K562 (cell line): Measurements from ENCODE around the gene SNCA. TPM values are rescaled to one million over a fixed set of nuclear protein-coding genes. Genes with fewer than 3 reads are reported as not detected.

ENCODE experiments used
- ATAC-seq: fragments of 200-7000 bp; cut with Tn5 transposase; 3 replicates; pipeline ENCODE4 v1.9.1; 2020; ENCODE audit warnings: moderate library complexity
- BruUV-seq: library from RNA; stranded (reverse); fragments of 400-500 nt; replicated peaks from 2 replicates; lab custom pipeline; 2021; lab: Mats Ljungman, UMichigan
- CTCF ChIA-PET: fragments of 300-600 bp; formaldehyde crosslinking; extraction: SDS; loops from one replicate; lab custom pipeline; 2021; ENCODE audit warnings: low intra/inter-chr PET ratio; lab: Yijun Ruan, JAX
- POLR2A ChIA-PET: fragments of 300-600, 350-650 bp; sonication (Branson Sonifier 250); formaldehyde crosslinking; extraction: SDS; loops from one replicate; lab custom pipeline; 2021; ENCODE audit warnings: antibody characterized with exemption, inconsistent platforms; lab: Yijun Ruan, JAX
- DNase-seq, 4 experiments: peaks; one replicate each; pipeline versions ENCODE4 v3.0.0 to v3.0.0-alpha.2; 2011 to 2018; ENCODE audit warnings: low spot score in 3 of 4, mixed read lengths in 3 of 4; ENCODE audit errors: extremely low read depth in 1 of 4
- FAIRE-seq: peaks from 2 replicates; lab custom pipeline; 2011; peaks lifted over from hg19 to GRCh38; lab: Jason Lieb, UNC
- H2AFZ ChIP-seq: 2 replicates; pipeline ENCODE4 v1.6.0; 2011; ENCODE audit warnings: low read depth, low read length, control low read depth, inconsistent platforms
- H3K27ac ChIP-seq: fragments of 200-600 bp; 3 replicates; pipeline ENCODE4 v1.8.0; 2011; ENCODE audit warnings: low read depth, mild to moderate bottlenecking, control low read depth, inconsistent platforms, low read length, moderate library complexity, mixed read lengths; ENCODE audit errors: extremely low read depth
- H3K27me3 ChIP-seq, 2 experiments: fragments of 300-600 bp in 1 of 2; 2 replicates in 1 of 2; 3 replicates in 1 of 2; pipeline versions ENCODE4 v1.6.0 to v1.8.0; 2011; ENCODE audit warnings: inconsistent platforms in 2 of 2, low read length in 2 of 2, mild to moderate bottlenecking in 1 of 2, mixed read lengths in 1 of 2, moderate library complexity in 1 of 2; ENCODE audit not compliant: control insufficient read depth in 2 of 2, insufficient read depth in 2 of 2
- H3K36me3 ChIP-seq: fragments of 300-600 bp; 3 replicates; pipeline ENCODE4 v1.8.0; 2011; ENCODE audit warnings: mild to moderate bottlenecking, low read length, inconsistent platforms; ENCODE audit not compliant: control insufficient read depth, insufficient read depth
- H3K4me1 ChIP-seq, 2 experiments: fragments of 200-600 bp in 1 of 2; replicated peaks in 1 of 2; 2 replicates in 1 of 2; 3 replicates in 1 of 2; pipeline versions ENCODE4 v1.5.1 to v1.8.0; 2011; ENCODE audit warnings: inconsistent platforms in 2 of 2, low read length in 2 of 2, mild to moderate bottlenecking in 1 of 2, mixed read lengths in 1 of 2, moderate library complexity in 1 of 2; ENCODE audit not compliant: control insufficient read depth in 2 of 2, insufficient read depth in 2 of 2
- H3K4me2 ChIP-seq: 2 replicates; pipeline ENCODE4 v1.6.1; 2011; ENCODE audit warnings: low read length, control low read depth, inconsistent platforms, mixed read lengths; ENCODE audit not compliant: insufficient read depth
- H3K4me3 ChIP-seq: fragments of 200-600 bp; sonication (generic), shearing (Covaris generic); 2 replicates; pipeline ENCODE4 v1.5.1; 2016; ENCODE audit warnings: control low read depth, inconsistent platforms
- H3K79me2 ChIP-seq: fragments of 200-600 bp; 3 replicates; pipeline ENCODE4 v1.8.0; 2011; ENCODE audit warnings: low read length, inconsistent platforms; ENCODE audit not compliant: control insufficient read depth, insufficient read depth
- H3K9ac ChIP-seq, 2 experiments: 2 replicates each; pipeline versions ENCODE4 v1.6.0 to v1.6.1; 2011; ENCODE audit warnings: low read depth in 2 of 2, low read length in 2 of 2, control low read depth in 1 of 2, inconsistent platforms in 1 of 2, mild to moderate bottlenecking in 1 of 2, mixed read lengths in 1 of 2; ENCODE audit not compliant: insufficient read depth in 1 of 2
- H3K9me1 ChIP-seq: one replicate; pipeline ENCODE4 v1.6.0; 2011; ENCODE audit warnings: inconsistent platforms, mild to moderate bottlenecking, low read length, moderate library complexity; ENCODE audit not compliant: control insufficient read depth, insufficient read depth
- H3K9me3 ChIP-seq: replicated peaks from 2 replicates; pipeline ENCODE4 v1.5.1; 2011; ENCODE audit warnings: low read depth, low read length, inconsistent platforms; ENCODE audit not compliant: control insufficient read depth, insufficient read depth
- H4K20me1 ChIP-seq: replicated peaks from 2 replicates; pipeline ENCODE4 v1.6.1; 2011; ENCODE audit warnings: low read length, inconsistent platforms, mixed read lengths; ENCODE audit not compliant: control insufficient read depth, insufficient read depth
- ATF1 ChIP-seq, 2 experiments: fragments of 450-650 bp in 1 of 2; IDR thresholded peaks; 2 replicates each; pipeline ENCODE4 v1.6.1; 2016; ENCODE audit warnings: missing compliant biosample characterization in 1 of 2, missing genetic modification characterization in 1 of 2
- COPS2 ChIP-seq: fragments of 450-650 bp; conservative IDR thresholded peaks from 2 replicates; pipeline ENCODE4 v1.6.1; 2016; ENCODE audit warnings: mild to moderate bottlenecking, moderate library complexity
- HMGN3 ChIP-seq: IDR thresholded peaks from 2 replicates; pipeline ENCODE4 v1.6.1; 2011; ENCODE audit warnings: borderline replicate concordance, low read depth, mild to moderate bottlenecking, mixed read lengths, low read length; ENCODE audit not compliant: insufficient read length; ENCODE audit errors: extremely low read depth
- POU5F1 ChIP-seq: fragments of 150-350 bp; IDR thresholded peaks from 2 replicates; pipeline ENCODE4 v1.6.1; 2014; ENCODE audit warnings: borderline replicate concordance, low read length, low read depth, mild to moderate bottlenecking; ENCODE audit not compliant: partially characterized antibody
- SIX5 ChIP-seq, 2 experiments: IDR thresholded peaks; 2 replicates each; pipeline ENCODE4 v1.6.1; 2011; ENCODE audit warnings: low read length in 2 of 2, borderline replicate concordance in 1 of 2, low read depth in 1 of 2, mild to moderate bottlenecking in 1 of 2, moderate library complexity in 1 of 2; ENCODE audit not compliant: insufficient read depth in 1 of 2
- TAF15 ChIP-seq: fragments of 200-400 bp; formaldehyde crosslinking; IDR thresholded peaks from 2 replicates; pipeline ENCODE4 v1.6.1; 2017; ENCODE audit warnings: mild to moderate bottlenecking, low read depth, low read length, moderate library complexity
- ZNF766 ChIP-seq: fragments of 200-800 bp; sonication (Bioruptor generic); conservative IDR thresholded peaks from 2 replicates; pipeline ENCODE4 v1.6.1; 2016; ENCODE audit warnings: missing genetic modification characterization, missing compliant biosample characterization
- WGBS: fragments of 100-300 bp; shearing (Covaris generic); methylation state at CpG from one replicate; pipeline ENCODE4 v1.1.6; 2016; ENCODE audit warnings: low coverage, mixed read lengths; ENCODE audit not compliant: insufficient coverage; ENCODE audit errors: missing lambda C conversion rate; 5-methylcytosine and 5-hydroxymethylcytosine counted together
- in situ Hi-C: fragments of 300-500 bp; cut with MboI; formaldehyde crosslinking; loops from 4 replicates; pipeline ENCODE4 v1.15.0; 2018; ENCODE audit warnings: inconsistent platforms, mixed read lengths
- intact Hi-C: fragments of 100-400 bp; cut with micrococcal nuclease; formaldehyde crosslinking; loops from 2 replicates; pipeline ENCODE4 v1.14.2; 2022
- polyA plus RNA-seq, 8 experiments: library from polyadenylated mRNA; depleted of rRNA in 4 of 8; stranded (reverse) in 5 of 8; unstranded in 3 of 8; fragments of >200 nt; fragmentation: Nextera tagmentation in 2 of 8; fragmentation: Illumina TruSeq in 1 of 8; extraction: Ambion mirVana in 2 of 8; extraction: Trizol in 1 of 8; gene quantifications; 2 replicates each; pipeline versions ENCODE4 v1.2.1 to v1.2.3, GENCODE V29; 2011 to 2014; ENCODE audit warnings: inconsistent platforms in 1 of 8, missing spikeins in 1 of 8
- total RNA-seq, 7 experiments: library from RNA; depleted of rRNA in 6 of 7; stranded (reverse); fragments of >200 nt in 6 of 7; fragmentation: Illumina TruSeq in 2 of 7; extraction: Trizol in 2 of 7; gene quantifications; 2 replicates each; pipeline versions ENCODE4 v1.2.1 to v1.2.3, GENCODE V29; 2011 to 2021; ENCODE audit warnings: low replicate concordance in 1 of 7
- TF ChIP-seq, protein P1 (sequence below): fragments of 250-450 bp; sonication (Bioruptor Pico); IDR thresholded peaks from 2 replicates; pipeline ENCODE4 v1.5.0; 2020; ENCODE audit warnings: mild to moderate bottlenecking, borderline replicate concordance
- TF ChIP-seq, protein P2 (sequence below), 2 experiments: fragments of 450-650 bp; conservative IDR thresholded peaks; 2 replicates each; pipeline ENCODE4 v1.6.1; 2017; ENCODE audit warnings: mild to moderate bottlenecking in 2 of 2, moderate library complexity in 2 of 2
- TF ChIP-seq, protein P3 (sequence below): sonication (generic); formaldehyde crosslinking; IDR thresholded peaks from 2 replicates; pipeline ENCODE4 v1.8.1; 2023; ENCODE audit warnings: missing genetic modification reagents, mild to moderate bottlenecking, borderline replicate concordance

Gene SNCA
- total and polyA plus RNA-seq, 9 of the 15 experiments (the other 6 are each of a cell fraction or from before 2014, with no cell fraction given), result 1.7 to 12.6 (median 3.6) TPM

- TF ChIP-seq, protein P1, sequence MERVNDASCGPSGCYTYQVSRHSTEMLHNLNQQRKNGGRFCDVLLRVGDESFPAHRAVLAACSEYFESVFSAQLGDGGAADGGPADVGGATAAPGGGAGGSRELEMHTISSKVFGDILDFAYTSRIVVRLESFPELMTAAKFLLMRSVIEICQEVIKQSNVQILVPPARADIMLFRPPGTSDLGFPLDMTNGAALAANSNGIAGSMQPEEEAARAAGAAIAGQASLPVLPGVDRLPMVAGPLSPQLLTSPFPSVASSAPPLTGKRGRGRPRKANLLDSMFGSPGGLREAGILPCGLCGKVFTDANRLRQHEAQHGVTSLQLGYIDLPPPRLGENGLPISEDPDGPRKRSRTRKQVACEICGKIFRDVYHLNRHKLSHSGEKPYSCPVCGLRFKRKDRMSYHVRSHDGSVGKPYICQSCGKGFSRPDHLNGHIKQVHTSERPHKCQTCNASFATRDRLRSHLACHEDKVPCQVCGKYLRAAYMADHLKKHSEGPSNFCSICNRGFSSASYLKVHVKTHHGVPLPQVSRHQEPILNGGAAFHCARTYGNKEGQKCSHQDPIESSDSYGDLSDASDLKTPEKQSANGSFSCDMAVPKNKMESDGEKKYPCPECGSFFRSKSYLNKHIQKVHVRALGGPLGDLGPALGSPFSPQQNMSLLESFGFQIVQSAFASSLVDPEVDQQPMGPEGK (CRISPR knock-in tag), result no peak
- no peak for TF ChIP-seq ZNF766 (CRISPR knock-in tag)
- TF ChIP-seq, protein P2, sequence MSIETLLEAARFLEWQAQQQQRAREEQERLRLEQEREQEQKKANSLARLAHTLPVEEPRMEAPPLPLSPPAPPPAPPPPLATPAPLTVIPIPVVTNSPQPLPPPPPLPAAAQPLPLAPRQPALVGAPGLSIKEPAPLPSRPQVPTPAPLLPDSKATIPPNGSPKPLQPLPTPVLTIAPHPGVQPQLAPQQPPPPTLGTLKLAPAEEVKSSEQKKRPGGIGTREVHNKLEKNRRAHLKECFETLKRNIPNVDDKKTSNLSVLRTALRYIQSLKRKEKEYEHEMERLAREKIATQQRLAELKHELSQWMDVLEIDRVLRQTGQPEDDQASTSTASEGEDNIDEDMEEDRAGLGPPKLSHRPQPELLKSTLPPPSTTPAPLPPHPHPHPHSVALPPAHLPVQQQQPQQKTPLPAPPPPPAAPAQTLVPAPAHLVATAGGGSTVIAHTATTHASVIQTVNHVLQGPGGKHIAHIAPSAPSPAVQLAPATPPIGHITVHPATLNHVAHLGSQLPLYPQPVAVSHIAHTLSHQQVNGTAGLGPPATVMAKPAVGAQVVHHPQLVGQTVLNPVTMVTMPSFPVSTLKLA (conservative IDR thresholded peaks at IDR 0.05), result no peak
- TF ChIP-seq HMGN3, result no peak
Observed at GRCh38 chr4:89682808-89683207, 154.2 kb downstream of the SNCA start (continued).

DNA sequence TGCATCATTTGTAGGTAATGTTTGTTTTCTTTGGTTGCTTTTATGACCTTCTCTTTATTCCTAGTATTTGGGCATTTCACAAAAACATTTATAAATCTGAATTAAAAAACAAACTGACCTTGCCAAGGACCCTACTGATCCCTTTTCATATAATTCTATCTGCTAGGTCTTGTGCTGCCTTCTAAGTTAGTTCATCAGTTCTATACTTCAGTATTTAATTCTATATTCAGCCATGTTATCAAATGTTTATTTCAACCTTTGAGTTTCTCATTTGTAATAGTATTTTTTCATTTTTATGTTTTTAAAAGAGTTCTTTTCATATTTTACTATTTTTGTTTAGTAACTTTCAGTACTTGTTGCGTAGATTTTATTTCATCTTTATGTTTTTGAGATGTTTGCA, 155.3 kb downstream of the SNCA start:
- FAIRE-seq (no peak), ATAC-seq (no peak), DNase-seq (no peak)
- Histone ChIP-seq H3K36me3 (no peaks in the 10 kb centered on the region), H3K9me3 (no peaks in the 10 kb centered on the region), H2AFZ (no peak overlapping the region), H3K4me2 (no peak overlapping the region), H4K20me1 (no peaks in the 10 kb centered on the region), H3K4me1 (no peaks in the 10 kb centered on the region), H3K27ac (no peak overlapping the region), H3K27me3 (no peaks in the 10 kb centered on the region), H3K9ac (no peak overlapping the region), H3K79me2 (no peaks in the 10 kb centered on the region), H3K9me1 (no peaks in the 10 kb centered on the region), H3K4me3 (no peak overlapping the region)
- ChIA-PET CTCF (no interaction called here), POLR2A (no interaction called here)
- in situ Hi-C loops (no loop called here), intact Hi-C loops (no loop called here)
- BruUV-seq, result no TSS peak
- WGBS, result 7% methylated on average over 1 of the region's 1 CpG
- TF ChIP-seq POU5F1, result no peak
- TF ChIP-seq SIX5 (IDR thresholded peaks at IDR 0.05; ENCODE audit: borderline replicate concordance in 1 of 2, insufficient read depth in 1 of 2, low read depth in 1 of 2, low read length in 2 of 2), result no peak
- TF ChIP-seq, protein P3, sequence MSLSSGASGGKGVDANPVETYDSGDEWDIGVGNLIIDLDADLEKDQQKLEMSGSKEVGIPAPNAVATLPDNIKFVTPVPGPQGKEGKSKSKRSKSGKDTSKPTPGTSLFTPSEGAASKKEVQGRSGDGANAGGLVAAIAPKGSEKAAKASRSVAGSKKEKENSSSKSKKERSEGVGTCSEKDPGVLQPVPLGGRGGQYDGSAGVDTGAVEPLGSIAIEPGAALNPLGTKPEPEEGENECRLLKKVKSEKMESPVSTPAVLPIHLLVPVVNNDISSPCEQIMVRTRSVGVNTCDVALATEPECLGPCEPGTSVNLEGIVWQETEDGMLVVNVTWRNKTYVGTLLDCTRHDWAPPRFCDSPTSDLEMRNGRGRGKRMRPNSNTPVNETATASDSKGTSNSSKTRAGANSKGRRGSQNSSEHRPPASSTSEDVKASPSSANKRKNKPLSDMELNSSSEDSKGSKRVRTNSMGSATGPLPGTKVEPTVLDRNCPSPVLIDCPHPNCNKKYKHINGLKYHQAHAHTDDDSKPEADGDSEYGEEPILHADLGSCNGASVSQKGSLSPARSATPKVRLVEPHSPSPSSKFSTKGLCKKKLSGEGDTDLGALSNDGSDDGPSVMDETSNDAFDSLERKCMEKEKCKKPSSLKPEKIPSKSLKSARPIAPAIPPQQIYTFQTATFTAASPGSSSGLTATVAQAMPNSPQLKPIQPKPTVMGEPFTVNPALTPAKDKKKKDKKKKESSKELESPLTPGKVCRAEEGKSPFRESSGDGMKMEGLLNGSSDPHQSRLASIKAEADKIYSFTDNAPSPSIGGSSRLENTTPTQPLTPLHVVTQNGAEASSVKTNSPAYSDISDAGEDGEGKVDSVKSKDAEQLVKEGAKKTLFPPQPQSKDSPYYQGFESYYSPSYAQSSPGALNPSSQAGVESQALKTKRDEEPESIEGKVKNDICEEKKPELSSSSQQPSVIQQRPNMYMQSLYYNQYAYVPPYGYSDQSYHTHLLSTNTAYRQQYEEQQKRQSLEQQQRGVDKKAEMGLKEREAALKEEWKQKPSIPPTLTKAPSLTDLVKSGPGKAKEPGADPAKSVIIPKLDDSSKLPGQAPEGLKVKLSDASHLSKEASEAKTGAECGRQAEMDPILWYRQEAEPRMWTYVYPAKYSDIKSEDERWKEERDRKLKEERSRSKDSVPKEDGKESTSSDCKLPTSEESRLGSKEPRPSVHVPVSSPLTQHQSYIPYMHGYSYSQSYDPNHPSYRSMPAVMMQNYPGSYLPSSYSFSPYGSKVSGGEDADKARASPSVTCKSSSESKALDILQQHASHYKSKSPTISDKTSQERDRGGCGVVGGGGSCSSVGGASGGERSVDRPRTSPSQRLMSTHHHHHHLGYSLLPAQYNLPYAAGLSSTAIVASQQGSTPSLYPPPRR (CRISPR knock-in tag), result no peak
- TF ChIP-seq TAF15, result no peak
- TF ChIP-seq COPS2, result no peak
- no peak for TF ChIP-seq ATF1 (CRISPR knock-in tag; IDR thresholded peaks at IDR 0.05)
- no peak for TF ChIP-seq ATF1 (tag; IDR thresholded peaks at IDR 0.05)
